ENCODE results near the gene CTTNBP2. TPM values are rescaled to one million over a fixed set of nuclear protein-coding genes. Genes with fewer than 3 reads are reported as not detected.

CTTNBP2 gene
- total RNA-seq, 1 donor from 2014 or later = 2.9 TPM

DNA sequence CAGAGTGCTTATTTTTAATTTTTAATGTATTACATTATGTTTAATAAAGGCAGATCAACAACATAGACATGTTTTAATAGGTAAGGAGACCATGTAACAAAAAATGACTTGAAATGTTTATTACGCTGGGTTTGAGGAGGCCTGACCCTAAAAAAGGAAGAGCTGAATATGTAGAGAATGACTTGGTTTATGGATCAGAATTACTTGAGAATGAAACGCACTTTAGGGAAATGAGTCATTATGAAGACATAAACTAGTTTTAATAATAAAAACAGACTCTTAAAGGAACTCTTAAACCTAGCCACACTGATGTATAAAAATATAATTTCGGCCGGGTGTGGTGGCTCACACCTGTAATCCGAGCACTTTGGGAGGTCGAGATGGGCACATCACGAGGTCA is 56.5 kb downstream of the CTTNBP2 start:
- no peaks in the 10 kb centered on the region for H3K27me3 Mint-ChIP-seq (ENCODE audit: low read depth)
- H3K9me3 Mint-ChIP-seq (ENCODE audit: low read depth) = no peaks in the 10 kb centered on the region
- no peak for DNase-seq (ENCODE audit: low spot score)
- H3K4me3 Mint-ChIP-seq (ENCODE audit: unreplicated experiment) = no peak overlapping the region
- H3K36me3 Mint-ChIP-seq (ENCODE audit: low read depth) = no peaks in the 10 kb centered on the region
- TF ChIP-seq, protein P1, sequence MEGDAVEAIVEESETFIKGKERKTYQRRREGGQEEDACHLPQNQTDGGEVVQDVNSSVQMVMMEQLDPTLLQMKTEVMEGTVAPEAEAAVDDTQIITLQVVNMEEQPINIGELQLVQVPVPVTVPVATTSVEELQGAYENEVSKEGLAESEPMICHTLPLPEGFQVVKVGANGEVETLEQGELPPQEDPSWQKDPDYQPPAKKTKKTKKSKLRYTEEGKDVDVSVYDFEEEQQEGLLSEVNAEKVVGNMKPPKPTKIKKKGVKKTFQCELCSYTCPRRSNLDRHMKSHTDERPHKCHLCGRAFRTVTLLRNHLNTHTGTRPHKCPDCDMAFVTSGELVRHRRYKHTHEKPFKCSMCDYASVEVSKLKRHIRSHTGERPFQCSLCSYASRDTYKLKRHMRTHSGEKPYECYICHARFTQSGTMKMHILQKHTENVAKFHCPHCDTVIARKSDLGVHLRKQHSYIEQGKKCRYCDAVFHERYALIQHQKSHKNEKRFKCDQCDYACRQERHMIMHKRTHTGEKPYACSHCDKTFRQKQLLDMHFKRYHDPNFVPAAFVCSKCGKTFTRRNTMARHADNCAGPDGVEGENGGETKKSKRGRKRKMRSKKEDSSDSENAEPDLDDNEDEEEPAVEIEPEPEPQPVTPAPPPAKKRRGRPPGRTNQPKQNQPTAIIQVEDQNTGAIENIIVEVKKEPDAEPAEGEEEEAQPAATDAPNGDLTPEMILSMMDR (IDR thresholded peaks at IDR 0.05) = no peak
- no peak overlapping the region for H3K27ac Mint-ChIP-seq (ENCODE audit: unreplicated experiment)
- H3K4me1 Mint-ChIP-seq (ENCODE audit: low read depth) = peaks cover 25% of the 10 kb centered on the region

DNA sequence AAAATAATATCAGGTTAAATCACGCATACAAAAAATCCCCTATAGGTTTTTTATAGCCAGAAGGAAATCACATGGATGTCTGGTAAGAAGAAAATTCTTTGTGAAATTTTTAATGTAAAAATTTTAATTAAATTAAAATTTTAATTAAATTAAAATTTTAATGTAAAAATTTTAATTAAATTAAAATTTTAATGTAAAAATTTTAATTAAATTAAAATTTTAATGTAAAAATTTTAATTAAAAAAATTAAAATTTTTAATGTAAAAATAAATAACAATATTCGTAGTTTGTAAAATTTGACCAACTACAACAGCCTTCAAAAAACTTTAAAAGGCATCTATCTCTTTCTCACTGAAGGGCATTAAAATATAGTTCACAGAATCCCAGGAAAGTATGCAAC is 61.5 kb downstream of the CTTNBP2 start:
- Mint-ChIP-seq H3K4me3 (ENCODE audit: unreplicated experiment) (no peak overlapping the region), H3K27ac (ENCODE audit: unreplicated experiment) (no peak overlapping the region), H3K27me3 (ENCODE audit: low read depth) (no peaks in the 10 kb centered on the region), H3K9me3 (ENCODE audit: low read depth) (no peaks in the 10 kb centered on the region), H3K36me3 (ENCODE audit: low read depth) (no peaks in the 10 kb centered on the region), H3K4me1 (ENCODE audit: low read depth) (peaks cover 17% of the 10 kb centered on the region)
- TF ChIP-seq, protein P1 (IDR thresholded peaks at IDR 0.05) = no peak
- DNase-seq (ENCODE audit: low spot score) = no peak

DNA sequence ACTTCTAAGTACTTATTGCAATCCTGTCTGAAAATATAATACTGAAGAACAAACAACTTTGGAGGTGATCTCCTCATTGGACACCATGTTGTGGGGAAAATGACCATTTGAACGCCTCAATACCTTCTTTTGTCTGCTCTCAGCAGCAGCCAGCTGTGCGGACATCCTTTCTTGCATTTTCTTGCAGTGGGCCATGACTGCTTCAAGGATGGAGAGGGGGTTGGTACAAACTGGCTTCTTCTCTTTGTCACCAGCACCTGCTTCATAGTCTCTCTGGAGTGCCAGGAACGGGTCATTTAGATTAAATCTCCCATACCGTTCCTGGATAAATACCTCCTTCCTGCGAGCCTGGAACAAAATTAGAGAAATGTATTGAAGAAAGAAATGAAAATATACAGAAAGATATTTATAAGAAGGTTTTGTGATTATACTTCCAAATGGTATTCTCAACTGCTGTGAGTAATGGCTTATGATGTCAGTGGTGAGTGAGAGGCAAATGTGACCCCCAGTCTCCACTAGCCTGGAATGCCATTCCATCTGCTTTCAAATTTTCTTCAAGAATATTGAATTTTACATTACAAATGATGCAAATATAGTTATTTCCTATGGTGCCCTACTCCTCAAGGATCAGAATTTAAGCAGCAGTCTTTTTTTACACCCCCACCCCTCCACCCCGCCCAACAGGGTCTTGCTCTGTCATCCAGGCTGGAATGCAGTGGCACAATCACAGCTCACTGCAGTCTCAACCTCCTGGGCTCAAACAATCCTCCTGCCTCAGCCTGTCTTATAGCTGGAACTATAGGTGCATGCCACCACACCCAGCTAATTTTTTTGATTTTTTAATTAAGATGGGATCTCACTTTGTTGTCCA is 62.4 kb downstream of the CTTNBP2 start:
- H3K27ac Mint-ChIP-seq (ENCODE audit: unreplicated experiment) = peak overlapping the region; percentile 55
- H3K27me3 Mint-ChIP-seq (ENCODE audit: low read depth) = no peaks in the 10 kb centered on the region
- H3K4me1 Mint-ChIP-seq (ENCODE audit: low read depth) = peaks cover 12% of the 10 kb centered on the region
- DNase-seq (ENCODE audit: low spot score) = no peak
- no peaks in the 10 kb centered on the region for H3K9me3 Mint-ChIP-seq (ENCODE audit: low read depth)
- H3K36me3 Mint-ChIP-seq (ENCODE audit: low read depth) = no peaks in the 10 kb centered on the region
- no peak overlapping the region for H3K4me3 Mint-ChIP-seq (ENCODE audit: unreplicated experiment)
- TF ChIP-seq, protein P1 (IDR thresholded peaks at IDR 0.05) = no peak

DNA sequence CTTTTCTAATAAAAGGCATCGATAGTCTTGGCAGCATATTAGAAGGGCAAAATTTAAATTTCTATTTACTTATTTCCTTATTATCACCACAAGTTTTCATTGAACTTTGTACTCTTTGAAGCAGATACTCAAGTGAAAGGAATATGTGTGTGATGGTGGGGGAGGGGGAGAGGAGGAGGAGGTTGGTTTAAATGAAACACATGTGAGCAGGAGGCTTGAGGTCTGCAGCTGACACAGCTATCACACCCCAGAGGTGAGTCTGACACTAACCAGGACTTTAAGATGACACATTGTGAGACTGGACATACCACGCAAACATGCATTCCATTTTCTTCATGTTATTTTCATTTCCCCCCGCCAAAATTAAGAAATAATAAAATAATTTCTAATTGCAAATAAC is 63.3 kb downstream of the CTTNBP2 start:
- no peak for DNase-seq (ENCODE audit: low spot score)
- no peaks in the 10 kb centered on the region for H3K27me3 Mint-ChIP-seq (ENCODE audit: low read depth)
- no peak overlapping the region for H3K4me3 Mint-ChIP-seq (ENCODE audit: unreplicated experiment)
- TF ChIP-seq, protein P1 (IDR thresholded peaks at IDR 0.05) = no peak
- H3K9me3 Mint-ChIP-seq (ENCODE audit: low read depth) = no peaks in the 10 kb centered on the region
- no peak overlapping the region for H3K27ac Mint-ChIP-seq (ENCODE audit: unreplicated experiment)
- H3K4me1 Mint-ChIP-seq (ENCODE audit: low read depth) = peaks cover 12% of the 10 kb centered on the region
- no peaks in the 10 kb centered on the region for H3K36me3 Mint-ChIP-seq (ENCODE audit: low read depth)

DNA sequence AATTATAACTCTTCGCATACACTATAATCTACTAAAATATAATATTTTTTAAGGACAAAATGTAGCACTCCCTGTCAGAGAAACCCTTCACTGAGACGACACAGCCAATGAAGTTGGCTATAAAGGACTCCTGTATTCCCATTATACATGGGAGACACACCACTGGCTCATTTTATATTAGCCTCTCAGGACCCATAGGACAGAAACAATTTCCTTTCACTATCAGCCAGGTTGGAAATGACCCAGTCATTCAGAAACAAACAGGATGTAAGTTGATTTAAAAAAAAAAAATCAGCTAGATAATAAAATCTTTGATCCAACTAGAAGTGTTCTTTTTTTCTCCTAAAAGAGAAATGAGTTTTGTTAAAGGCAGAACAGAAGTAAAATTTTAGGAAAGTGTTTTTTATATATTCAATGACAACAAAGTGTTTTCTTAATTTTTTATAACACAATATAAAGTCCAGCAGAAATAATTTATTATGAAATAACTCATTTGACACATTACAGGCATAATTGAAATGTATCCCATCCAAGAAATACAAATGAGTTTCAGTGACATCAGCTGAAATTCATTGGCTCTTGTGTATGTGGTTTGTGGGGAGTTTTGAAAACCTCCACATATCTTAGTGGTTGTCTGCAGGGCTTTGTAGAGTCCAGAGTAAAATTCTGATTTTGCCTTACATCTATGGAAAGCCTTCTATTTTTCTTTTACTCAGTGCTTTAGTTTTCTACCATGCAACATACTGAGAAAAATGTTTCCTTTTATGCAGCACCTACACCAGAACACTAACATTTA is 64.1 kb downstream of the CTTNBP2 start:
- DNase-seq (ENCODE audit: low spot score) = no peak

More for the DNA sequence above, 64.1 kb downstream of the CTTNBP2 start:
- H3K27ac Mint-ChIP-seq (ENCODE audit: unreplicated experiment) = no peak overlapping the region
- H3K4me1 Mint-ChIP-seq (ENCODE audit: low read depth) = peaks cover 12% of the 10 kb centered on the region
- TF ChIP-seq, protein P1 (IDR thresholded peaks at IDR 0.05) = no peak
- no peak overlapping the region for H3K4me3 Mint-ChIP-seq (ENCODE audit: unreplicated experiment)
- H3K36me3 Mint-ChIP-seq (ENCODE audit: low read depth) = no peaks in the 10 kb centered on the region
- H3K27me3 Mint-ChIP-seq (ENCODE audit: low read depth) = no peaks in the 10 kb centered on the region
- no peaks in the 10 kb centered on the region for H3K9me3 Mint-ChIP-seq (ENCODE audit: low read depth)
